ENCODE data around the gene SIPA1L3. TPM values are rescaled to one million over a fixed set of nuclear protein-coding genes. Genes with fewer than 3 reads are reported as not detected.

SIPA1L3 gene
- total RNA-seq, 1 experiment from 2014 or later = 66.3 TPM

GRCh38 chr19:38162632-38163031 is 255.6 kb downstream of the SIPA1L3 start:
- ChIA-PET CTCF (no interaction called here), POLR2A (no interaction called here)
- no peak for ATAC-seq
- no peak for DNase-seq (ENCODE audit: low read depth, low spot score)
- BruUV-seq (replicated peaks) = no TSS peak
- intact Hi-C loops (cut with micrococcal nuclease; ENCODE audit: unreplicated experiment) (no loop called here), in situ Hi-C loops (cut with HindIII; ENCODE audit: low pct_unique_long_range_greater_than_20kb, low sequenced_read_pairs) (no loop called here)
- H3K27ac ChIP-seq (ENCODE audit: low read length) = no peak overlapping the region
- H3K36me3 ChIP-seq (ENCODE audit: control insufficient read depth, insufficient read depth, low read length) = no peaks in the 10 kb centered on the region; the same call in 1 of the 2 replicates
- H3K4me3 ChIP-seq (ENCODE audit: low read depth in 2 of 2, low read length in 2 of 2) = no peak overlapping the region
- no peaks in the 10 kb centered on the region for H3K27me3 ChIP-seq (ENCODE audit: control insufficient read depth, insufficient read depth, low read length)
- H3K9me3 ChIP-seq (ENCODE audit: control insufficient read depth, insufficient read depth, low read depth, low read length) = peaks cover 7% of the 10 kb centered on the region; the same call in 1 of the 2 replicates
- no peaks in the 10 kb centered on the region for H3K4me1 ChIP-seq (ENCODE audit: control insufficient read depth, insufficient read depth, low read length)
- no peak for TF ChIP-seq TCF7L2 (IDR thresholded peaks at IDR 0.05; ENCODE audit: low read depth, low read length)
- TF ChIP-seq SIN3A (IDR thresholded peaks at IDR 0.05; ENCODE audit: borderline replicate concordance, insufficient read depth, low read depth, low read length) = no peak
- TF ChIP-seq POLR2AphosphoS5 (IDR thresholded peaks at IDR 0.05; ENCODE audit: low read depth, low read length) = no peak
- no peak for TF ChIP-seq REST (IDR thresholded peaks at IDR 0.05; ENCODE audit: insufficient read depth in 1 of 2, low read depth in 2 of 2, low read length in 1 of 2)
- no peak for TF ChIP-seq CTCF (IDR thresholded peaks at IDR 0.05)

GRCh38 chr19:38163419-38164290 is 256.6 kb downstream of the SIPA1L3 start:
- Histone ChIP-seq H3K27ac (ENCODE audit: low read length) (no peak overlapping the region), H3K9me3 (ENCODE audit: control insufficient read depth, insufficient read depth, low read depth, low read length) (peaks cover 7% of the 10 kb centered on the region; the same call in 1 of the 2 replicates), H3K4me3 (ENCODE audit: low read depth in 2 of 2, low read length in 2 of 2) (no peak overlapping the region), H3K27me3 (ENCODE audit: control insufficient read depth, insufficient read depth, low read length) (no peaks in the 10 kb centered on the region), H3K36me3 (ENCODE audit: control insufficient read depth, insufficient read depth, low read length) (no peaks in the 10 kb centered on the region; the same call in 1 of the 2 replicates), H3K4me1 (ENCODE audit: control insufficient read depth, insufficient read depth, low read length) (no peaks in the 10 kb centered on the region)
- ChIA-PET CTCF (no interaction called here), POLR2A (no interaction called here)
- in situ Hi-C loops (cut with HindIII; ENCODE audit: low pct_unique_long_range_greater_than_20kb, low sequenced_read_pairs) = no loop called here
- TF ChIP-seq TCF7L2 (IDR thresholded peaks at IDR 0.05; ENCODE audit: low read depth, low read length) (no peak), CTCF (IDR thresholded peaks at IDR 0.05) (no peak), SIN3A (IDR thresholded peaks at IDR 0.05; ENCODE audit: borderline replicate concordance, insufficient read depth, low read depth, low read length) (no peak), POLR2AphosphoS5 (IDR thresholded peaks at IDR 0.05; ENCODE audit: low read depth, low read length) (no peak), REST (IDR thresholded peaks at IDR 0.05; ENCODE audit: insufficient read depth in 1 of 2, low read depth in 2 of 2, low read length in 1 of 2) (no peak)
- no TSS peak for BruUV-seq (replicated peaks)
- DNase-seq (ENCODE audit: low read depth, low spot score) = no peak
- intact Hi-C loops (cut with micrococcal nuclease; ENCODE audit: unreplicated experiment) = no loop called here
- ATAC-seq = no peak

All from Panc1 (cell line).